LoVo (cell line): ENCODE data around the gene RASA4B.
"Not testable (repeated sequence)": the region's sequence is repeated elsewhere in the genome, so short reads cannot be mapped to it uniquely, and the experiment has no call there.

ENCODE experiments used
- DNase-seq: peaks from one replicate; pipeline ENCODE4 v3.0.0-alpha.2; 2016; ENCODE audit warnings: low spot score

RASA4B gene

GRCh38 chr7:102473271-102473991, 44.1 kb downstream of the RASA4B start:
- DNase-seq: no peak

DNA sequence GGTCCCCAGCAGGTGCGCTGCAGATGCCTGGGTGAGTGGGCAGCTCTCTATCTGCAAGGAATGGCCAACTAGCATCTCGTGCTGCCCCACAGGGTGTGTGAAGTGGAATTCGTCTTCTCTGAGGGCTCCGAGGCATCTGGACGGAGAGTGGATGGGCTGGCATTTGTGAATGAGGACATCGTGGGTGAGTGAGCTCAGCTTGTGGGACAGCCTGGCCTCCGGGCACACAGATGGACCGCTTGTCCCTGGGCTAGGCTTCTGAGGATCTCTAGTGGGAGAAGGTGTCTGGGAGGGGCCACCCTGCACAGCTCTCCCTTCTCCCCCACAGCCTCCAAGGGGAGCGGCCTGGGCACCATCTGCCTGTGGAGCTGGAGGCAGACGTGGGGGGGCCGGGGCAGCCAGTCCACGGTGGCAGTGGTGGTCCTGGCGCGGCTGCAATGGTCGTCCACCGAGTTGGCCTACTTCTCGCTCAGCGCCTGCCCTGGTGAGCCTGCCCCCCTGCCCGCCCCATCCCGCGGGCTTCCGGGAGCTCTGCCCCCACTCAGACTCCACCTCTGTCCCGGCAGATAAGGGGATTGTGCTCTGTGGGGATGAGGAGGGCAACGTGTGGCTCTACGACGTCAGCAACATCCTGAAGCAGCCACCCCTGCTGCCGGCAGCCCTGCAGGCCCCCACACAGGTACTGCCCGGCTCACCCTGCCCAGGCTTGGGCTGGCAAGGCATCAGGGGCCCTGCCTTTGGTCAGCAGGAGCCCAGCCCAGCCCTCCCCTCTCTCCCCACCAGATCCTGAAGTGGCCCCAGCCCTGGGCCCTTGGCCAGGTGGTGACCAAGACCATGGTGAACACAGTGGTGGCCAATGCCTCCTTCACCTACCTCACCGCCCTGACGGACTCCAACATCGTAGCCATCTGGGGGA, 45.2 kb downstream of the RASA4B start:
- no peak for DNase-seq

DNA sequence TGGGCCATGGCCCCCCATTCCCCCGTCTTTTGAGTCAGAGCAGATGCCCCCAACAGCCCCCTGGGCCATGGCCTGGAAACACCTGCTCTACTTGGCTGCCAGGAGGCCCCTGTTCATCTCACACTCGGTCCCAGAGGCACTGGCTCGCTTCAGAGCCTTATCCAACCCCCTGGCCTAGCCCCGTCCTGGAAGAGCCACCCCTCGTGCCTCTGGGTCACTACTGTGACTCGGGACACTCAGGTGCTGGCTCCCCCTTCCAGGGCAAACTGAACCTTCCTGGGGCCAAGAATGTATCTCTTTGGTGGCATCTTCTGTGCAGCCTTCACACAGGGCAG, 45.8 kb downstream of the RASA4B start:
- DNase-seq: no peak

- DNase-seq: no peak
Observed at GRCh38 chr7:102469972-102470825, 47.4 kb downstream of the RASA4B start.

GRCh38 chr7:102469351-102469971, 48.1 kb downstream of the RASA4B start:
- DNase-seq: no peak

DNA sequence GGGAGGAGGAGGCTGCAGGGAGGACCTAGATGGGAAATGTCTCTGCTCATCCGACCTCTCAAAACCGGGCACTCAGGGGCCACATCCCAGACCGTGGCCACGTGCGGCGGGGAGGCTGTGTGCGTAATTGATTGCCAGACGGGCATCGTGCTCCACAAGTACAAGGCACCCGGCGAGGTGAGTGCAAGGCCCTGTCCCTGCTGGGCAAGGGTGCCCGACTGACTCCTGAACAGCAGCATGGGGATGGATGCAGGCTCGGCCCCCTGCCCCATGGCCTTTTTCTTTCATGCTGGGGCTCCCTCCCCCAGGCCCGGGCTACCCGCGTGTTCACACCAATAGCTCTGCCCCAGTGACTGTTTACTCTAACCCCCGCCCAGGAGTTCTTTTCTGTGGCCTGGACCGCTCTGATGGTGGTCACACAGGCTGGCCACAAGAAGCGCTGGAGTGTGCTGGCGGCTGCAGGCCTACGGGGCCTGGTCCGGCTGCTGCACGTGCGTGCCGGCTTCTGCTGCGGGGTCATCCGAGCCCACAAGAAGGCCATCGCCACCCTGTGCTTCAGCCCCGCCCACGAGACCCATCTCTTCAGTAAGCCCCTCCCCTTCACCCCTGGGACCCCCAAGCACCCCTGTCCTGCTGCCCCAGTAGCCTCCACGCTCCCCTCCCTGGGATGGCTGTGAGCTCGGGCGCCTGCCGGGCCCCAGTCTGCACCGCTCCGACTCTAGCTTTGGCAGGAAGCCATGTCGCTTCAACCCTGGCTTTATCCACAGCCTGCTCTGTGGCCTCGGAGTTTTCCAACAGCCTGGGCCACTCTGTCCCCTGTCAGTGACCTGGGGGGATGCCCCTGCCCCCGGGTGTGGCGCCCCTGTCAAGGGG, 48.9 kb downstream of the RASA4B start:
- DNase-seq: no peak

DNA sequence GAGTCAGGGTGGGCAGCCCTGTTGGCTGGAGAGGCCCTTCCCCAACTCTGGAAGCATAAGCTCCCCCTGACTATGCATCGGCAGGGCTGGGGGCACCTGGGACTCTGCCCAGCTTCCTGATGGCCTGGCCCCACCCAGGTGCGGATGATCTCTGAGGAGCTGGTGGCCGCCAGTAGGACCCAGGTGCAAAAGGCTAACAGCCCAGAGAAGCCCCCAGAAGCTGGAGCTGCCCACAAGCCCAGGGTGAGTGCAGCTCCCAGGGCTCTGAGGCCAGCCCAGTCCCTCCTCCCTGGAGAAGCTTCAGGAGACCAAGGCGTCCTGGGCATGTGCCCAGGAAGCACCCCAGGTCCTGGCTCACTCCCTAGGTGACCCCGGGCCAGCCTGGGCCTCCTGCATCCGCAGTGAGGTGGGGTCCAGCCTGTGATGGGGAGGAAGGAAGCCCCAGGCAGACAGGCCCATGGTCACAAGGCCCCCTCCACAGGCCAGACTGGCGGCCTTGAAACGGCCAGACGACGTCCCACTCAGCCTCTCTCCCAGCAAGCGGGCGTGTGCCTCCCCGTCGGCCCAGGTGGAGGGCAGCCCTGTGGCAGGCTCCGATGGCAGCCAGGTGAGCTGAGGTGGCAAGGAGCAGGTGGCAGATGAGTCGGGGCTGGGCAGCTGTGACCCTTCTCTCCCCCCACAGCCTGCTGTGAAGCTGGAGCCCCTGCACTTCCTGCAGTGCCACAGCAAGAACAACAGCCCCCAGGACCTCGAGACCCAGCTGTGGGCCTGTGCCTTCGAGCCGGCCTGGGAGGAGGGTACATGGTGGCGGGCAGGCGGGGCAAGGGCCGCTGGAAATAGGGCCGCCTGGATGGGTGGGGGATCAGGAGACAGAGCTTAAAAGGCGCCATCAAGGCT, 49.7 kb downstream of the RASA4B start:
- DNase-seq: no peak

DNA sequence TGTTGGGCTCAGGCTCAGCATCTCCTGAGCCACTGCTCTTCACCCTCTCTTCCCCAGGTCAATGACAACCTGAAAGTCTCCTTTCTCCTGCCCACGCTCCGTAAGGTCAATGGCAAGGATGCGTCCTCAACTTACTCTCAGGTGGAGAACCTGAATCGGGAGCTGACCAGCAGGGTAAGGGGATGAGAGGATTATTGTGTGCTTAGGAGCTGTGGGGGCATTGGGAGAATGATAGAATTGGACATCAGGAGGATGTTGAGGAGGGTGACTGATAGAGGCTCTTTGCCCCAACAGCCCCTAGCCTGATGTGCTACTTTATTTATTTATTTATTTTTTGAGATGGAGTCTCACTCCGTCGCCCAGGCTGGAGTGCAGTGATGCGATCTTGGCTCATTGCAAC, 51.5 kb downstream of the RASA4B start:
- DNase-seq: no peak

- DNase-seq: peak; percentile 99
Observed at GRCh38 chr7:102464577-102465280, 52.8 kb downstream of the RASA4B start, which contains the start of the genes ALKBH4 and LRWD1. ALKBH4 (minus strand) TSS chr7:102464863; CDS start chr7:102464836, 27 bp downstream. LRWD1 (plus strand) TSS chr7:102464984; CDS start chr7:102465081, 97 bp downstream.

- peak; percentile 17 for DNase-seq
Observed at GRCh38 chr7:102463841-102464576, 53.6 kb downstream of the RASA4B start.

DNA sequence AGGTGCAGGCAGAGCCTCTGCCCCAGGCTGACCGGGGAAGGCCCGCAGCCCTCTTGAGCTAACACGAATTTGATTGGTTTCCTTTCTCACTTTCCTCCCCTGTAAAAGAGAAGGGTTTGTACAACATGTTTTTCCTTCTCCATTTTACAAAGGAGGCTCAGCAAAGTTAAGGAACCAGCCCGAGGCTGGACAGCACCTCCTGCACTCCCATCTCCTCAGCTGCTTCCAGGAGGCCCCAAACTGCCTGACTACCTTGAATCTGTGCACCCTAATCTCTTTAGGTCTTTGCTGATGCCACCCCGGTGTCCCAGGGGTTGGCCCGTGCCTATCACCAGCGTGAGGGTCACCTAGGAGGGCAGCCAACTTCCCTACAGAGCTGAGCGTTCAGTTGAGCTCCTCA, 57.1 kb downstream of the RASA4B start:
- no peak for DNase-seq

DNA sequence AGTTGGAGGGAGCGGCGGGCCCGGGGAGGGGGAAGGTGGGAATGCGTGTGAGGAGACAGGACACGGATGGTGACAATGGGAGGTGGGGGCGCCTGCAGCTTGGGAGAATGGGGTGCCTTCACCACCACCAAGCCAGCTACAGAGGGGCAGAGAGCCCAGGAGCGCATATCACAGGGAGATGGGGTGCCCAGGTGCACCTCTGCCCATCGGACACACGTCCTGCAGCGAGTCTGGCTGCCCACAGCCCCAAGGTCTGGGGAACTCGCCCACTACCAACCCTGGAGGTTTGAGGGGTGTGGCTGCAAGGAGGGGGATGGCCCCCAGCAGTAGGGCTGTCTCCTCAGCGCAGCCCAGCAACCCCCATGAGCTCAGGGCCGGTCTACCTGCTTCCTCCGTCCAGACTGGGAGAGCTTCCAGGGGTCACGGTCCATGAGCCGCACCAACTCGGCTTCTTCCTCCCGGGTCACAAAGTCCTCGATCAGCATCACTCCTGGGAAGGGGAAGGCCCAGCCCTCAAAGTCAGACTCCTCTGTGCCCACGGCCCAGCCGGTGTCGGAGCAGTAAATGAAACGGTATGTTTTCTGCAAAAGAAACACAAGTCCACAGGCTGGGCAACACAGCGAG, 58.2 kb downstream of the RASA4B start:
- DNase-seq: no peak

DNA sequence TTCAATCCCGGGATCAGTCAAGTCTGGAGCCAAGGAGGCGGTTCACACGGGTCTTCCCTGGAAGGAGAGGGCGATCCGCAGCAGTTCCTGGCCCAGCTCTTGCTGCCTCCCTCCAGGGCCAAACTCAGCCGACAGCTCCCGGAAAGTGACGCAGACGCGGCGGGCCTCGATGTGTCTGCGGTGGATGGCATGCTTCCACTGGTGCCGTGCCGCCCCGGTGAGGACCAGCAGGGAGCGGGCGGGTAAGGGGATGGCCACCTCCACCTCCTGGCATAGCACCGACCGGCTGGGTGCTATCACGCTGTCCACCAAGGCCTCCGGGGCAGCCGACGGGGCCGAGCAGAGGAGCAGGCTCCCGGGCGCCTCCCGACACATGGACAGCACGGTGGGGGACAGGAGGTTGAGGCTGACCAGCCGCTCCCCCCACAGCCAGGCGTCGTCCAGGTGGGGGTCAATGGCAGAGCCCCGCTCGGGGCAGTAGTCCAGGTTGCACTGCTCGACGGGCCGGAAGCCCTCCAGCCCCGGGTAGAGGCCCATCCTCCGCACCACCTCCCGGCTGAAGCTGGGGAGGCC, 60.1 kb downstream of the RASA4B start:
- DNase-seq: no peak

GRCh38 chr7:102456327-102456726, 61.2 kb downstream of the RASA4B start:
- DNase-seq: no peak

DNA sequence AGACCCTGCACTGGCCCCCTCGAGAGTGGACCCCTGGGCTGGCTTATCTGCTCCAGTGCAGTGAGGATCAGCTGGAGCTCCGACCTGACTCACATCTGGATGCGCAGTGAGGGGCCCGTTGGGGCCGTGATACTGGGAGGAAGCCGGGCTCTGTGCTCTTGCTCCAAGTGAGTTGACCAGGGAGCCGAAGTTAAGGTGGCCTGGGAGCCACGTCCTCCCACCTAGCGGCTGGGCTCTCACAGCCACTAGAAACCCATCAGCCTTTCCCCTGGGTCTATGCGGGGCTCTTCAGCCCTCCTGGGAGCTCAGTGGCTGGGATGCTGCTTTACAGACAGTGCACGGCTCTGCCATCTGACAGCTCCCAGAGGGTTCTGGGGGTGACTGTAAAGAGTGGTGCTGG, 62.0 kb downstream of the RASA4B start:
- DNase-seq: no peak

DNA sequence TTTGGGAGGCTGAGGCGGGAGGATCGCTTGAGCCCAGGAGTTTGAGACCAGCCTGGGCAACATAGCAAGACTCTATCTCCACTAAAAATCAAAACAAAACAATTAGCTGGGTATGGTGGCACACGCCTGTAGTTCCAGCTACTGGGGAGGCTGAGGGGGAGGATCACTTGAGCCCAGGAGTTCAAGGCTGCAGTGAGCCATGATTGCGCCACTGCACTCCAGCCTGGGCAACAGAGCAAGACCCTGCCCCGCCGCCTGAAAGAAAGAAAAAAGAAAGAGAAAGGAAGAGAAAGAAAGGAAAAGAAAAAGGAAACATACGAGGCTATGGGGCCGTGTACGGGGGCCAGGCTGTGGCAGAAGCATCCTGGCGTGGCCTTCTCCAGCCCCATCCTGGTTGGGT, 62.6 kb downstream of the RASA4B start:
- DNase-seq: not testable (repeated sequence)

GRCh38 chr7:102454468-102454867, 63.1 kb downstream of the RASA4B start:
- no peak for DNase-seq

DNA sequence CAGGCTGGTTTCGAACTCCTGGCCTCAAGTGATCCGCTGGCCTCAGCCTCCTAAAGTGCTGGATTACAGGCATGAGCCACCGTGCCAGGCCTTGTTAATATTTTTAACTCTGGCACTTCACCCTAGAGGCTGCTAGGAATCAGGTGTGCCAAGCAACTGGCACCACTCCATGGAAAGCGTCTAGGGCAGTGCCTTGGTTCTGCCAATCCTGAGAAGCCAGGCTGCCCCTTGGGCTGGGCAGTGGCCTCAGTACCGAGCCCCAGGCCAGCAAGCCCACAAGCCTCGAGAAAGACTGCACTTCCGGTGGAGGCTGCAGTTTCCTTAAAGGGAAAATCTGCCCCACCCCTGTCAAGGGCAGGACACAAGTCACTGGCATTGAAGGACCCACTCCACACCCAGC, 64.3 kb downstream of the RASA4B start:
- DNase-seq: no peak
